Heart left ventricle (tissue), 13 donors: ENCODE results near the gene IGFBP6.

Source experiments
- CTCF ChIP-seq, 12 donors: fragments of 200-600 bp; sonication (generic) in 4 of 12; IDR thresholded peaks; one replicate each; pipeline versions ENCODE4 v1.5.0 to v1.8.0; 2018 to 2022; ENCODE audit warnings: antibody characterized with exemption in 12 of 12, mild to moderate bottlenecking in 5 of 12
- POLR2A ChIP-seq, 2 donors: fragments of 450-650 bp; IDR thresholded peaks; one replicate each; pipeline ENCODE4 v1.6.1; 2017; ENCODE audit warnings: antibody characterized with exemption in 2 of 2, mild to moderate bottlenecking in 2 of 2, moderate library complexity in 2 of 2
- donor health status: ischemic (EF 13 %, LVEDD 7.1; RV severe dilation, severe dysfunction).
- donor health status: DM: no; HTN: yes; CAD: no.
- donor health status: DM: no; HTN: no; CAD: no.
- donor health status: ischemic (EF 25% LVEDD 6.9; RV normal size, moderate dysfunction).
- donor health status: ischemic (EF 25% LVEDD 5.7; RV mildly dilated, moderate dysfunction).
- donor health status: ischemic (EF 35%, LVEDD 5.7; RV mildly dilated, moderate dysfunction).
- donor health status: nonischemic (EF 11% LVEDD 7.7; RV severe dilation, severe dysfunction).
- donor health status: DM: yes; HTN: yes; CAD: no.
- donor health status: PGD.
- donor health status: ischemic (EF 29% LVEDD 5.4; RV normal size, mild dysfunction).
- donor health status: nonischemic (EF 23%, LVEDD 6.1; RV moderate dilation, normal function).

GRCh38 chr12:53093777-53094393 lies 3.6 kb upstream of the IGFBP6 start:
- TF ChIP-seq CTCF (IDR thresholded peaks at IDR 0.05) (no peak), POLR2A (IDR thresholded peaks at IDR 0.05) (no peak)
